ENCODE data around the gene YPEL3.

DNA sequence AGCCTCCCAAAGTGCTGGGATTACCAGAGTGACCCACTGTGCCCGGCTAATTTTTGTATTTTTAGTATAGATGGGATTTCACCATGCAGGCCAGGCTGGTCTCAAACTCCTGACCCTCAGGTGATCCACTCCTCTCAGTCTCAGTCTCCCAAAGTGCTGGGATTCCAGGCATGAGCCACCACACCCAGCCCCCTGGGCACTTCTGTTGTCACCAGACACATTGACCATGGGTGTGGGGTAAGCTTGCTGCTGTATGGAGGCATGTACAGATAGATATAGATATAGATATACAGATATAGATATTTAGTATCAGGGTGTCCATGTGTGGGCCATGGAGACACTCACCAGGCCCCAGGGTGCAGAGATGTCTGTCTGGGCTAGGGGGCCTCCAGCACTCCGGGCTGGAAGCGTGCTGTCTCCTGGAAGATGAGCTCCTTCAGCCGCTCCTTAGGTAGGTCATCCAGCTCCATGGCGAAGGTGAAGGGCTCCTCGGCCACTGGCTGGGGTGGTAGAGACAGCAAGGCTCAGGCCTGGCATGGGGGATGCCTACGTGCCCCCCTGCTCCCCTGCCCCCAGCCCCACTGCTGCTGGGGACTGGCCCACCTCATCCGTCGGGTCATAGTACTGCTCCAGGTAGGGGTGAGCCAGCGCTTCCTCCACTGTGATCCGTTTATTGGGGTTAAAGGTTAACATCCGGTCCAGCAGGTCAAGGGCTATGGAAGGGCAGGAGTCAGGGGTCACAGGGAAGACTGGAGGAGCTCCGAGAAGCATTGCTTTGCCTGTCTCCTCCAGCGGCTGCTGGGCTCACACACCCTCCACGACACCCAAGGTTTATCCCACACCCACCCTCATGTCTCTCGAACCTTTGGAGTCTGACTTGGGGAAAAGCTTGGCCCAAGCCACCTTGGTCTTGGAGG lies 20.5 kb upstream of the YPEL3 start:
- TF ChIP-seq TAF1 (IDR thresholded peaks at IDR 0.05; ENCODE audit: low read depth, low read length) (no peak), POLR2A (IDR thresholded peaks at IDR 0.05; ENCODE audit: low read depth, low read length) (no peak), POLR2AphosphoS5 (IDR thresholded peaks at IDR 0.05; ENCODE audit: low read depth, low read length) (no peak), SPI1 (IDR thresholded peaks at IDR 0.05; ENCODE audit: low read depth, low read length) (no peak)

Measured in GM12891 (cell line).